Raji (cell line): ENCODE data around the gene GPR153.

Experiments
- POLR2A ChIP-seq: IDR thresholded peaks from 2 replicates; pipeline ENCODE4 v1.6.1; 2011; ENCODE audit warnings: low read depth, low read length, control low read depth; ENCODE audit not compliant: insufficient read depth

Gene GPR153

DNA sequence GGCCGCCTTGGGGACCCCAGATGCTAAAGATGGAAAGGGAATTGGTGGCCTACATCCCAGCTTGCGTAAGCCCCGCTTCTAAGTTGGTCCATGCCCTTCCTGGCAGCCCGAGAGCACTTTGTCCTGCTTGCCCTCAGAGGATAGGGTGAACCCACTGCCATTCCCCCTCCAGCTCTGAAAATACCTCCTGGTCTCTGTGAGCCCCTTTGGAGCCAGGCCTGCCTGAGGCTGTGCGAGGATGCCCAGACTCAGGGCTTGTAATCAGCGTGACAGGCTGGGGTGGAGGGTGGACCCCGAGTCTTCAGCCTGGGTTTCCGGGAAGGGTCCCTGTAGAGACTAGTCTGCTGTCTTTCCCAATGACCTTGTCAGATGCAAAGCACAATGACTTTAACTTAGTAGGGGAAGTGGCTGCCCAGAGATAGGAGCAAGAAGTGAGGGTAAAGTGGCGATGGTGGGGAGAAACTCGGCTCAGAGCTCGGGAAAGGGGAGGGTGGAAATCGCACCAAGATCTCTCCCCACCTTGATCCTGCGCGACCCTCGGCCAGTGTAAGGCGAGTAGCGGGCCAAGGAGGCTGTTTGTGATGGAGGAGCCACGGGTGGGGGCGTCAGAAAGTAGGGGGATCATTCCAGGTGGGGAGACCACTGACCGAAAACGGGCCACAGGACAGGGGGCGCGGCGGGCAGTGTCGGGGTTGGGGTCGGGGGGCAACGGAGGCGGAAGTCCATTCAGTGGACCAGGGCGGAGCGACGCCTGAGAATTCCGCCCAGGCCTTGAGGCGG is 19.6 kb downstream of the GPR153 start:
- TF ChIP-seq POLR2A, result no peak

DNA sequence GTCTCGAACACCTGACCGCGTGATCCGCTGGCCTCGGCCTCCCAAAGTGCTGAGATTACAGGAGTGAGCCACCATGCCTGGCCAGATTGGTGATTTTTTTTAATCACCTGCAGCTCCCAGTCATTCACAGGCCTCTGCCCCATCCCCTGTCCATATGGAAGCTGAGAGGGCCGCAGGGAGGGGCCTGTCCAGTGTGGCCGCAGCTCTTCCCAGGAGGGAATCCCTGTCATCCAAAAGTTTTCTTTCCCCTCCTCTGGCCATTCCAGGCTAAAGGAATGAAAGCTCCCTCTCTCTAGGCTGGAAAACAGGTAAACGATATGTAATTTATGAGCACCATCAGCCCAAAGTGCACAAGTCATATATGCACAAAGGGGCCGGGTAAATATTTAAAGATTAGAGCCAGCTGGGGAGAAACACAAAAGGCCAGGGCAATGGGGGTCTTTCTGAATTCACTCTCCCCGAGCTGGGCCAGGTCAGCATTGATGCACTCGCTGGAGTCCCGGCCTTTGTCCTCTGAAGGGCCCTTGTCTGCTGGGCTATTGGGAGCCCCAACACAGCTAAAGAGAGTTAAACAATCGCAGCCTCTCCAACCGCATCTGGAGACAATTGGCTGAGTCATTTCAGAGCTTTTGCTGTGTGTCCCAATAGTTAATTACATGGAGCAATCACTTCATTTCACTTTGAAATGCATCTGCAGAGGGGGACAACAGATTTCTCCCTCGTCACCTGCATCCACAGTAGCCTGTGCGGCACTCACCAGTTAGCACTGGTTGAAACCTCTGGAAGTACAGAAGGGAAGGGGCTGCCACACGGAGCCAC is 20.7 kb downstream of the GPR153 start:
- TF ChIP-seq POLR2A, result no peak

DNA sequence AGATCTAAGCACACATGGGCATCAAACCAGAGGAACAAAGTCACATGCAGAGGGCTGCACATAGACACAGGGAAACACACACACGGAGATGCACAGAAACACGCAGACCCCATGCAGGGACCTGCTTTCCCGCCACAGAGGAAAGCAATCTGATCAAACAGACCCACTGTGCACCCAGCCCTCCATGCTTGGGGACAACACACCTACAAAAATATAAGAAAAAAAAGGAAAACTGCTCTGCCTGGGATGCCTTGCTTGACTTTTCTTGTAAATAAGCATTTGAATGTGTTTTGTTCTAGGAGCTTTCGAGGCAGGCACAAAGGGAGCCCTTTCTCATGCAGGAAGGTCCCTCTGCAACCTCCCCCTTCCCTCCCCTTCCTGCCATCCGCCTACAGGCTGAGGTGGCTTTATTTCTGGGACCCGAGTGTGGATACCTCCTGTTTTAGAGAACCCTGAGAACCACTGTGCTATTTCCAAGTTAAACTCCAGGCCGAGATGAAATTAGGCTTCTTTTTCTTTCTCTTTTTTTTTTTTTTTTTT is 21.6 kb downstream of the GPR153 start:
- no peak for TF ChIP-seq POLR2A

DNA sequence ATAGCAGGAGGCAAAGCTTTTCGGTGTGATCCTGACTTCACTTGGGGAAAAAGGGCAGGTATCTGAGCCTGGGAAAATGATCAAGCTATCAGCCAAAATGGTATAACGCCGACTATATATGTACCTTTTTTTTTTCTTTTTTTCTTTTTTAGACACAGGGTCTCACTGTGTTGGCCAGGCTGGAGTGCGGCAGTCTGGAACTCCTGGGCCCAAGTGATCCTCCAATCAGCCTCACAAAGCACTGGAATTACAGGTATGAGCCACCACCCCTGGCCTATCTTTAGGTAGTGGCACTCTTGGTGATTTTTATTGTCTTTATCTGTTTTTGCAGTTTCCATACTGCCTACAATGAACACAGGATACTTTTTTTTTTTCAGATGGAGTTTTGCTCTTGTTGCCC is 23.8 kb downstream of the GPR153 start:
- no peak for TF ChIP-seq POLR2A

DNA sequence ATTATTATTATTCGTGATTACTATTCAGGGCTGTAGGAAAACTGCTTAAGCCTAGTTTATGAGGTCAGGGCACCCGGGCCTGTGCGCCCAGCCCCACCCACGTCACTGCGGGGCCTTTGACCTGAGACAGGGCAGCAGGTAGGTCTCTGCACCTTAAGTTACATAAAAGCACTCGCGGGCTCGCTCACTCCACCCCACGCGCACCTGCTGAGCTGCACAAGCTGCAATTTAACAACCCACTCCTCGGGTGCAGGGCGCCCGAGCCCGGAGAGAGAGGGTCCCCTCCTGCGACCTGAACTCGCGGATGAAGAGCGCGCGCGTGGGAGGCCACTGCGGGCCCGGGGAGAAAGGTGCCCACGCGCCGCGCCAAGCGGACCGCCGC is 25.6 kb downstream of the GPR153 start:
- TF ChIP-seq POLR2A, result no peak

DNA sequence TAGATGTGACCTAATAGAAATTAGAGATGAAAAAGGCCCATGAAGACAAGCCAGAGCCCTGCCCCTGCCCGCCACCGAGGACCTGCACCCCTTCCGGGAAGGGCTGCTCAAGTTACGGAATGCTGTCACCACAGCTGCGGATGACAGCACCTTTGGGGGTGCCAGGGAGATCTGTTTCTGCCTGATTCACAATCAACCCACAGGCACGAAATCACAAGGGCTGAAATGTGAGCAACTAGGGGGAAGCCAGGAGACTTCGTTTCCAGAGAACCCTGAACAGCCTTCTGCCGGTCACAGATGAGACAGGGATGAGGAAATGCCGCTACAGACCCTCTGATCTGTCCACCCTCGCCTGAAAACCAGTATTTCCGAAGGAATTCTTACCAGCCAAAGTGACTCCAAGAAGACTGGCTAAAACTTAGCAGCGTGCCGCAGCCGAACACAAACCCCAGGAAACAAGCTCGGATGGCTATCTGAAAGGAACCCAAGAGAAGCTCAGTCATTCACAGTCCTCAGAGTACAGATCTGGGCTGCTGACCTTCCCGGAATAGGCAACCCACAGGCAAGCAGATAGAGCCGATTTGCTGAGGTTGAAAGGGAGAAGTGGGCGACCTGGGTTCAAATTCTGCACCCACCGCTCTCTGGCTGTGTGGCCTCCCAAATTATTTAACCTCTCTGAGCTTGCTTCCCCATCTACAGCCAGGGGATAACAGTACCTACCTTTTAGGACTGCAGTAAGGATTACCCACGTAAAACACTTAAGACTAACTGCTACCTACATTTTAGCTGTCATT is 26.2 kb downstream of the GPR153 start:
- TF ChIP-seq POLR2A, result no peak

DNA sequence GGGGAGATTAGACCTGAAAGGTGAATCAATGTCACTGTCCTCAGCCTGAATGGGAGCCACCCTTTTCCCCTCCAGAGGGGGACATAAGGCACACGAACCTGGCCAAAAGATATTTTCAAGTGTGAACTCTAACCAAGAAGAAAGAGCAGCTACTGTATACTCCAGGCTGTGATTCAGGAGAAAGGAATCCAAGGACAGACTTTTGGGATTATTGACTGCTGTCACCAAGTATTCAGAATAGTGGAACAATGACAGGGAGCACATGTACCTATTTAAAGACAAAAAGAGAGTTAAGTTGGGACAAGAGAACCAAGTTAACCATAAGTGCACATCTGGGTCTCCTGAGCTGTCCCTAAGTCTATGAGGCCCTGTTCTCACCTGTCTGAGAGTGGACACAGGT is 27.5 kb downstream of the GPR153 start:
- TF ChIP-seq POLR2A, result no peak

DNA sequence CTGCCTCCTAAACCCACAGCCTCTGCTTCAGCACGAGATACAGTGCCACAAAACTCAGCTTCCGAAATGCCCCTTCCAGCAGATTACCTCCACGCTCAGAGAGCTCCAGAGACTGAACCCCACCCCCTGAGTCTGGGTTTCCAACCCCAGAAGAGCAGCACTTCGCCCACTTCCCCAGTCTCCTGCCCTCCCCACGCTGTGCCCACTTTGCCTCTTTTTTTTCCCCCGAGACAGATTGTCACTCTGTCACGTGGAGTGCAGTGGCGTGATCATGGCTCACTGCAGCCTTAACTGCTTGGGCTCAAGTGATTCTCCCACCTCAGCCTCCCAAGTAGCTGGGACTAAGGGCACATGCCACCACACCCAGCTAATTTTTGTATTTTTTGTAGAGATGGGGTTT is 35.2 kb downstream of the GPR153 start:
- TF ChIP-seq POLR2A, result no peak

DNA sequence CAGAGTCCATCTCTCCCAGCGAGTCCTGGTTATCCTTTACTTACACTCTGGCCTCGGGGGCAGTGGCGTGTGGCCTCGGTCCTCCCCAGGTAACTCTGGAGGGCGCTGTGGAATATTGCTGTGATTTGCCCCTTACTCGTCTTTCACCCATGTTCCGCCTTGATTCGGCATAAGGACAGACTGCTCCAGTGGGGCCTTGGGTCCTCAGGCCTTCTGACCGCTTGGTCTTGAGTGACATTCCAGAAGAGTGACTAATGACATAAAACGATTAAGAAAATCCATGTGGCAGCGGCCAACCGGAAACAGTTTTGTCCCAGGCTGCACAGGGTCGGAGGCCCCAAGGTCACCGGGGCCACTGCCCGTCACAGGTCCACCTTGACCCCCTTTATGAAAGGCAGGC is 36.2 kb downstream of the GPR153 start:
- TF ChIP-seq POLR2A, result no peak

DNA sequence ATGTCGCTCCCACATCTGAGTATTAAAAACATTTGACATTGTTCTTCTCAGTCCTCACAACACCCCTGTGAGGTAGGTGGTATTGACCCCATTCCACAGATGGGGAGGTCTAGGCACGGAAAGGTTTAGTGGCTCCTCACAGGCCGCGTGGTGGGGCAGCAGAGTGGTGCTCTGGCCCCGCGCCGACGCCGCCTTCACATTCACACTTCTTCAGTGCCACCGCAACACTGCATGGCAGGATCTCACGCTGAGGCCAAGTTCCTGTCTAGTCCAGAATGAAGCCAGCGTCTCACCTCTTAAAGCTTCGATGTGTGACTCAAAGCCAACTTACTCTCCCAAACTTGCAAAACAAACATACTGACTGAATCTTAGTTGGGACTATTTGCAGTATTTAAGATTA is 37.3 kb downstream of the GPR153 start:
- TF ChIP-seq POLR2A, result no peak

DNA sequence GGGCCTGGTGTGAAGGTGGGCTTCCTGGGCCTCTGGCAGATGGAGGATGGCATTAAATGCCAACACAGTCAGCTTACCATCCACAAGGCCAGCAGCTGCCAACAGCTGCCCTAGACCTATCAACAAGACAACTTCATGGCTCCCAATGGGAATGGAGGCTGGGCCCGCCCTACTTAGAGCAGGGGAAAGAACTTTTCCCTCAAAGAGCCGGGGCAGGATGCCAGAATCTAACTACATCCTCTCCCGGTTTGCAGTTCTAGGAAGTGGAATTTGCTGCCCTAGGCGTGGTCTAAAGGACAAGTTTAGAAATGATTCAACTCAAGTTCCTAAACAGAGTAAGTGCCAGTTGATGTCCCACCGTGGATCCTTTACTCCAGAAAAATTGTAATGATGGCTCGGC is 38.3 kb downstream of the GPR153 start:
- TF ChIP-seq POLR2A, result no peak

DNA sequence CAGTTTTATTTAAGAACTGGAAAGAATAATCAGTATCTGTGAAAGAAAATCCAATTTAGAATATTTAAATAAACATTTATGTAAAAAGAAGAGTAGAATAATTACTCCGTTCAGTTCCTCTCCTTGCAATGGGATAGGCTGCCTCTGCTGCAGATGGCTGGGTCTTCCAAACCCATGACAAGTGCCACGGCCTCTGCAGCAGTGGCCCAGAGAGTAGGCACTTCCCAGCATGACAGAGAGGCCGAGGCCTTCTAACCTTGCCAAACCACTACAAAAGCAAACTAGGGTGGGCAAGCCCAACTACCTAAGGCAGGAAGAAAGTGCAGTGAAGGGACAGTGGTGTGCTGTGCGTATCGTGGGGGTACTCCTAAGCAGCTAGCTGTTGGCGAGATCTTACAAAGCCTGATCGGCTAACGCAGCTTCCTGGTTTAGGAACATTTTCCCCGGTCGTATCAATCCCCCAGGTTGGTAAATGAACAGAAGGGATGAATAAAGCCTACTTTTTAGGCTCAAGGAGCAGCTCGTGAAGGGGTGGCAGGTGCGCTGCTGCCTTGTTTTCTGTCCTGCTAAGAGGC is 39.6 kb downstream of the GPR153 start:
- TF ChIP-seq POLR2A, result no peak

DNA sequence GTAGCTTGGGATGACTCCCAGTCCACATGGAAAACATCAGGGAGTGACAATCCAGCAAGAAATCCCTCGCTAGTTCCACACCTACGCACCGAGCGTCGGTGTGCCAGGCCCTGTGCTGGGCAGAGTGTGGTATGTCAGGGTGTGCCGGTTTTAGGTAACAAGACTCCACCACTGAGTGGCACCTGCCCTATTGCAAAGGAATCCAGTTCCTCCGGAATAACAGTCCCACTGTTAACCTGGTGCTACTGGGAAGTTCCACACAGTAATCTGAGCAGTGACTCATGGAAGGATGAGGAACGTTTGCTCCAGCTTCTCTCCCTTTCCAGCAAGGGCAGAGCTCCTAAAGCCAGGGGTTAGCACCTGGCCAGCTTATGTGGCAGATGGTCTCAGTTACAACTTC is 40.7 kb downstream of the GPR153 start:
- no peak for TF ChIP-seq POLR2A

DNA sequence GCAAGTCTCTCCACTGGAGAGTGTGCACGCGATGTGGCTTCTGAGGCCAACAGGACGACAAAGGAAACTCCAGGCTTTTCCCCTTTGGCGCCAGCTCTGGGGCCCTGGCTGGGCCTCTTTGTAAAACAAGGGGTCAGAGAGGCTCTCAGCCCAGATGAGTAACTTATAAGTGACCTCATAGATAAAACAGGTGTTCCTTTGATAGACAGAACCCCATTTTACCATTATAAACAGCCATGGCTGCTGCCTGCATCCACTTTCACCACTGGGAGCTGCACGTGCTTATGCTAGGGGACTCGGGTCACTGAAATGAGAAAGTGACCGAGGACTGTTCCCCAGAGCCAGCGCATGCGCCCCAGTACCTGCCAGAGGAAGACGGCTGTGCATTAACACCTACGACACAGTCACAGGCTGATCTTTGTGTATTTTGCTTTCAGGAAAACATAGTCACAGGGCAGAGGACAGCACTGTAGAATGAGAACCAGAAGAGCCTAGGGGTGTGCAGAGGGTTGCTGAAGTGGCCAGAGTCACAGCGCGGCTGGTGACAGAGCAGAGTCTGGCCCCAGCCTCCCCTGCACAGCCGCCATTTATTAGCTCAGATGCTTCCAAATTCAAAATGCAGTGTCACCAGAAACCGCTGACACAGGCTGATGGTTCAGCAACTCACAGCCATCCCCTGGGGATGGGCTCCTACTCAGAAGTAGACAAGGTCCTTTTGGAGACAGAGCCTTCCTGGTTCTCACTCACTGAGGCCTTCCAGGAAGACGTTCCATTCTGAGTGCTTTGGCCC is 42.3 kb downstream of the GPR153 start:
- no peak for TF ChIP-seq POLR2A
